ENCODE measurements around the gene SNAP29.
A peak's percentile ranks its signal among the peaks of the same experiment; 100 is the strongest.

The SNAP29 gene

DNA sequence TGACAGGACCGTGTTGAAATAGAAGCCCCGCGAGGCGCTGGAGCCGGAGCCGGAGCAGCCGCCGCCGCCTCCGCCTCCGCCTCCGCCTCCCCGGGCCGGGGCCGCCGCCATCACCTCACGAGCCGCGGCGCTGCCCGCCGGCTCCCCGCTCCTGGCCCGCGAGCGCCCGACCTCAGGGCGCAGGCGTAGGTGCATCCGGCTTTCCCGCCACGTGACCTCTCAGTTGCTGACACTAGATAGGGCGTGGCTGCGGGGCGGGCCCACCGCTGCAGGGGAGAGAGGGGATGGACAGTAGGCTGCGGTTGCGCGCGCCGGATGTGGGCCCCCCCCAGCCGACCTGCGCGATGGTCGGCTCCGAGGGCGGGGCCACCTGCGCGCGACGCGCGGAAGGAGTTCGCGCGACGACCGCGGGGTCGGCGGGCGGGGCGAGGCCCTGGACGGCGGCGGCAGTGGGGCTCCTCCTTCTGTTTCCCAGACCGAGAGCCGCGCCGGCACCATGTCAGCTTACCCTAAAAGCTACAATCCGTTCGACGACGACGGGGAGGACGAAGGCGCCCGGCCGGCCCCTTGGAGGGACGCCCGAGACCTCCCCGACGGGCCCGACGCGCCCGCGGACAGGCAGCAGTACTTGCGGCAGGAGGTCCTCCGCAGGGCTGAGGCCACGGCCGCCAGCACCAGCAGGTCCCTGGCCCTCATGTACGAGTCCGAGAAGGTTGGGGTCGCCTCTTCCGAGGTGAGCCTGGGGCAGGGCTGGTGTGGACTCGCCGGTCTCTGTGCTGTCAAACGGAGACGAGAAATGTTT, at the start of gene SNAP29, which contains the start of gene PI4KA:
Gene SNAP29, plus strand, starts transcription at position 393 of the 802 bp plus-strand sequence. Its CDS starts 104 bp downstream, at position 497.
Gene PI4KA, minus strand, starts transcription at position 197 of the 802 bp plus-strand sequence. Its CDS starts 86 bp downstream, at position 111.
- Histone ChIP-seq H2AFZ (ENCODE audit: low read length) (peak within 1 kb of the TSS; percentile 92), H3K36me3 (ENCODE audit: insufficient read depth, low read length) (no peaks in the 10 kb centered on the region), H3K4me1 (ENCODE audit: insufficient read depth, low read length, poor library complexity, severe bottlenecking) (peaks cover 27% of the 10 kb centered on the region), H3K9me3 (ENCODE audit: insufficient read depth, low read depth, low read length) (no peaks in the 10 kb centered on the region), H3K9me2 (replicated peaks; ENCODE audit: low read depth, low read length) (no peaks in the 10 kb centered on the region), H3K27me3 (ENCODE audit: insufficient read depth, low read length, poor library complexity, severe bottlenecking) (no peaks in the 10 kb centered on the region), H3K79me2 (ENCODE audit: insufficient read depth, low read length) (peaks cover 67% of the 10 kb centered on the region), H3K9ac (ENCODE audit: low read depth, low read length, poor library complexity, severe bottlenecking) (peak within 1 kb of the TSS; percentile 77), H4K20me1 (ENCODE audit: insufficient read depth, low read length, poor library complexity, severe bottlenecking) (peaks cover 38% of the 10 kb centered on the region), H3K4me2 (ENCODE audit: low read depth, low read length, poor library complexity, severe bottlenecking) (peak within 1 kb of the TSS; percentile 92), H3F3A (ENCODE audit: low read depth) (no peaks in the 10 kb centered on the region), H3K4me3 (ENCODE audit: low read length, poor library complexity, severe bottlenecking) (peak within 1 kb of the TSS; percentile 88)
- TF ChIP-seq CTCF (conservative IDR thresholded peaks at IDR 0.05; ENCODE audit: low read length) = no peak
- TF ChIP-seq EZH2phosphoT487 (IDR thresholded peaks at IDR 0.05; ENCODE audit: borderline replicate concordance) = no peak

- peaks cover 83% of the 10 kb centered on the region; the same call in 1 of the 2 replicates for H3K36me3 ChIP-seq (ENCODE audit: insufficient read depth, low read length)
- no peak overlapping the region for H3K4me3 ChIP-seq (ENCODE audit: low read length, poor library complexity, severe bottlenecking)
- H3K9ac ChIP-seq (ENCODE audit: low read depth, low read length, poor library complexity, severe bottlenecking) = no peak overlapping the region
- no peaks in the 10 kb centered on the region for H3K9me3 ChIP-seq (ENCODE audit: insufficient read depth, low read depth, low read length)
- H3K9me2 ChIP-seq (replicated peaks; ENCODE audit: low read depth, low read length) = no peaks in the 10 kb centered on the region
- H2AFZ ChIP-seq (ENCODE audit: low read length) = no peak overlapping the region
- H3K4me1 ChIP-seq (ENCODE audit: insufficient read depth, low read length, poor library complexity, severe bottlenecking) = peaks cover 6% of the 10 kb centered on the region
- H4K20me1 ChIP-seq (ENCODE audit: insufficient read depth, low read length, poor library complexity, severe bottlenecking) = no peaks in the 10 kb centered on the region
- H3F3A ChIP-seq (ENCODE audit: low read depth) = no peaks in the 10 kb centered on the region
- no peaks in the 10 kb centered on the region for H3K79me2 ChIP-seq (ENCODE audit: insufficient read depth, low read length)
- no peak for TF ChIP-seq CTCF (conservative IDR thresholded peaks at IDR 0.05; ENCODE audit: low read length)
- no peak for TF ChIP-seq EZH2phosphoT487 (IDR thresholded peaks at IDR 0.05; ENCODE audit: borderline replicate concordance)
- no peaks in the 10 kb centered on the region for H3K27me3 ChIP-seq (ENCODE audit: insufficient read depth, low read length, poor library complexity, severe bottlenecking)
- H3K4me2 ChIP-seq (ENCODE audit: low read depth, low read length, poor library complexity, severe bottlenecking) = no peak overlapping the region
These were observed 49.1 kb upstream of the SNAP29 start for GRCh38 chr22:20809538-20810185.

- Histone ChIP-seq H3K4me1 (ENCODE audit: insufficient read depth, low read length, poor library complexity, severe bottlenecking) (peaks cover 6% of the 10 kb centered on the region), H3K4me3 (ENCODE audit: low read length, poor library complexity, severe bottlenecking) (no peak overlapping the region), H3K9me2 (replicated peaks; ENCODE audit: low read depth, low read length) (no peaks in the 10 kb centered on the region), H3K9ac (ENCODE audit: low read depth, low read length, poor library complexity, severe bottlenecking) (no peak overlapping the region), H3F3A (ENCODE audit: low read depth) (no peaks in the 10 kb centered on the region), H2AFZ (ENCODE audit: low read length) (no peak overlapping the region), H3K27me3 (ENCODE audit: insufficient read depth, low read length, poor library complexity, severe bottlenecking) (no peaks in the 10 kb centered on the region), H3K9me3 (ENCODE audit: insufficient read depth, low read depth, low read length) (no peaks in the 10 kb centered on the region), H4K20me1 (ENCODE audit: insufficient read depth, low read length, poor library complexity, severe bottlenecking) (no peaks in the 10 kb centered on the region), H3K36me3 (ENCODE audit: insufficient read depth, low read length) (peaks cover 81% of the 10 kb centered on the region; the same call in 1 of the 2 replicates), H3K79me2 (ENCODE audit: insufficient read depth, low read length) (no peaks in the 10 kb centered on the region), H3K4me2 (ENCODE audit: low read depth, low read length, poor library complexity, severe bottlenecking) (no peak overlapping the region)
- TF ChIP-seq CTCF (conservative IDR thresholded peaks at IDR 0.05; ENCODE audit: low read length) (no peak), EZH2phosphoT487 (IDR thresholded peaks at IDR 0.05; ENCODE audit: borderline replicate concordance) (no peak)
These were observed 48.2 kb upstream of the SNAP29 start for GRCh38 chr22:20810645-20811044.

All from Loucy (cell line).